ENCODE data around the gene PRR29. TPM values are rescaled to one million over a fixed set of nuclear protein-coding genes. Genes with fewer than 3 reads are reported as not detected.

The PRR29 gene
- total RNA-seq, 1 experiment from 2014 or later = not detected

- DNase-seq (ENCODE audit: low read depth) = no peak
Measured at GRCh38 chr17:64041912-64042311, 43.8 kb downstream of the PRR29 start.

DNA sequence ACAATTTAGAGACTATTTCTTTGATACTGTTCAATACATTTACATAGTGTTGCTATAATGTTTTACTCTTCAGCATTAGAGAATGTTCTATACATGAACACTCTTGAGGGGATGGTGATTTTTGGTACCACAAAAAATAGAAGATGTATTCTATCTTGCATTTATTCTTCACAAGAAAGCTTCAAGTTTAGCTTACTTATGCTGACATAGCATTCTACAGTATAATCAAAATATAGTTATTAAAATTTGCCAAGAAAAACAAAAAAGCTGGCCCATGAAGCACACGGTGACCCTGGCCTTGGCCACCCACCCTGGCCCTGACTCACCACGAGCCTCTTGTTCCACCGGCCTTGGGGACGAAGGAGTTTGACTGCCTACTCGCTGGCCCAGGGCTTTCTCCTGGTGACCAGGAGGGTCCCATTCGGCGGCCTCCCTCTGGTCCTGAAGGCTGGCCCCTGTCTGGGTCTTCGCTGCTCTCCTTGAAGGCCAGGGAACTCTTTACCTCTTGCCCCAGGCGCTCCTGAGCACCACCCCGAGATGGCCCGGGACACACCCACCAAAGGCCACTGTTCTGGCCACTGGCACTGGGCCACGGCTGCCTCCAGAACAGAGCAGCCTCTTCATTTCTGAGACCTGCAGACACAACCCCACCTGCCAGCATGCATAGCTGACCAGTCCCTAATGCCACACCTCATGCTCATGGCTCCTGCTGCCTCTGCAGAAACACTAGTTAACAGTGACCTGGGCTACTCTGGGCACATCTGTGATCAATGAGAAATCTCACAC is 44.7 kb downstream of the PRR29 start:
- DNase-seq (ENCODE audit: low read depth) = no peak

GRCh38 chr17:64045176-64045575 is 47.0 kb downstream of the PRR29 start:
- DNase-seq (ENCODE audit: low read depth) = no peak

DNA sequence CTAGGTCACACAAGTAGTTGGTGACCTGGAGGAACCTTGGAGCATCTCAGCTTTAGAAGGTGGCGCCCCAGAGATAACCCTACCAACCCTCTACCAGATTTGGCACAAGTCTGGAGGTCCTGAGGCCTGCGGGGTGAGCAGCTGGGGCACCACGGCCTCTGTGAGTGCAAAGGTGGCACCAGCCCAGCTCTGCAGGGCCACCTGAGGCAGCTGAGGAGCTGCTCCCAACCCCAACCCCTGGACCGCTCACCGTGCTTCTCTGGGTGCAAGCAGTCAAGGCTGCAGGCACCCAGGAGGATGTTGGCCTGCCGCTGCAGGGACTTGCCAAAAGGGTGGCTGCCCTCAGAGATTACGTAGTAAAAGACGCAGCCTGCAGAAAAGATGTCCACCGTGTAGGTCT is 50.7 kb downstream of the PRR29 start:
- no peak for DNase-seq (ENCODE audit: low read depth)

DNA sequence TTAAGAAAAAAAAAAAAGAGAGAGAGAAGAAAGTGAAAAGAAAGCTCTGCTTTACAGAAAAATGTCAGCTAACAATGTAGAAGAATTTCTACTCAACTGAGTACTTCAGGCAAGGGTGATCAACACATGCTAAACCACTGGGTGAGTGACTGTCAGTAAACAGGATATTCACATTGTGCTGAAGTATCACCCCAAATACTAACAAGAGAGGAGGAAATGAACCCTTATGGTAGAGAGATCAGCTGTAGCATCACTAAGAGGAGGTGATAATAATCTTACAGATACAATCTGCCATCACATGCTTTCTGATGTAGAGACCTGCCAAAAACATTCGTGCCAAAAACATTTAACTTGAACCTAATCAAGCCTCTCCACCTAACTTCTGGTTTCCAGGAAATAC is 53.0 kb downstream of the PRR29 start:
- DNase-seq (ENCODE audit: low read depth) = no peak

- DNase-seq (ENCODE audit: low read depth) = no peak
Measured at GRCh38 chr17:64053101-64053500, 55.0 kb downstream of the PRR29 start.

Other genes starting within 250 kb of the PRR29 start
- 51.3 and 60.3 TPM in 2 replicates for gene CCDC47, start 224.8 kb upstream of the PRR29 start, total RNA-seq (2014; rRNA removed)
- gene DDX42, start 224.2 kb upstream of the PRR29 start, total RNA-seq (2014; rRNA removed) = 38.1 and 49.6 TPM in 2 replicates
- gene PSMC5, start 170.9 kb upstream of the PRR29 start, total RNA-seq (2014; rRNA removed) = 51.4 and 71.6 TPM in 2 replicates
- gene FTSJ3, start 170.7 kb upstream of the PRR29 start, total RNA-seq (2014; rRNA removed) = 39.1 and 44.3 TPM in 2 replicates
- 94.3 and 94.5 TPM in 2 replicates for gene SMARCD2, start 155.7 kb upstream of the PRR29 start, total RNA-seq (2014; rRNA removed)
- not detected in 2 replicates for gene CSH2, start 124.7 kb upstream of the PRR29 start, total RNA-seq (2014; rRNA removed)
- not detected in 2 replicates for gene GH2, start 116.4 kb upstream of the PRR29 start, total RNA-seq (2014; rRNA removed)
- gene CSH1, start 101.8 kb upstream of the PRR29 start, total RNA-seq (2014; rRNA removed) = not detected in 2 replicates
- gene CSHL1, start 87.1 kb upstream of the PRR29 start, total RNA-seq (2014; rRNA removed) = not detected in 2 replicates
- gene GH1, start 79.5 kb upstream of the PRR29 start, total RNA-seq (2014; rRNA removed) = not detected in 2 replicates
- gene CD79B, start 66.0 kb upstream of the PRR29 start, total RNA-seq (2014; rRNA removed) = not detected in 2 replicates
- gene SCN4A, start 25.4 kb upstream of the PRR29 start, total RNA-seq (2014; rRNA removed) = 0.06 TPM in 1 of 2 replicates, not detected in the other
- gene ICAM2, start 22.3 kb downstream of the PRR29 start, total RNA-seq (2014; rRNA removed) = 0.29 and 1.2 TPM in 2 replicates
- gene ERN1, start 131.8 kb downstream of the PRR29 start, total RNA-seq (2014; rRNA removed) = 2.9 and 3.8 TPM in 2 replicates